HG03159 (cell line): ENCODE results near the gene FOXL1.

Experiments
- ATAC-seq: cut with Tn5 transposase; IDR thresholded peaks from one replicate; pipeline ENCODE4 v1.9.1; 2021; ENCODE audit warnings: mild to moderate bottlenecking, moderate library complexity; ENCODE audit not compliant: unreplicated experiment

FOXL1 gene

DNA sequence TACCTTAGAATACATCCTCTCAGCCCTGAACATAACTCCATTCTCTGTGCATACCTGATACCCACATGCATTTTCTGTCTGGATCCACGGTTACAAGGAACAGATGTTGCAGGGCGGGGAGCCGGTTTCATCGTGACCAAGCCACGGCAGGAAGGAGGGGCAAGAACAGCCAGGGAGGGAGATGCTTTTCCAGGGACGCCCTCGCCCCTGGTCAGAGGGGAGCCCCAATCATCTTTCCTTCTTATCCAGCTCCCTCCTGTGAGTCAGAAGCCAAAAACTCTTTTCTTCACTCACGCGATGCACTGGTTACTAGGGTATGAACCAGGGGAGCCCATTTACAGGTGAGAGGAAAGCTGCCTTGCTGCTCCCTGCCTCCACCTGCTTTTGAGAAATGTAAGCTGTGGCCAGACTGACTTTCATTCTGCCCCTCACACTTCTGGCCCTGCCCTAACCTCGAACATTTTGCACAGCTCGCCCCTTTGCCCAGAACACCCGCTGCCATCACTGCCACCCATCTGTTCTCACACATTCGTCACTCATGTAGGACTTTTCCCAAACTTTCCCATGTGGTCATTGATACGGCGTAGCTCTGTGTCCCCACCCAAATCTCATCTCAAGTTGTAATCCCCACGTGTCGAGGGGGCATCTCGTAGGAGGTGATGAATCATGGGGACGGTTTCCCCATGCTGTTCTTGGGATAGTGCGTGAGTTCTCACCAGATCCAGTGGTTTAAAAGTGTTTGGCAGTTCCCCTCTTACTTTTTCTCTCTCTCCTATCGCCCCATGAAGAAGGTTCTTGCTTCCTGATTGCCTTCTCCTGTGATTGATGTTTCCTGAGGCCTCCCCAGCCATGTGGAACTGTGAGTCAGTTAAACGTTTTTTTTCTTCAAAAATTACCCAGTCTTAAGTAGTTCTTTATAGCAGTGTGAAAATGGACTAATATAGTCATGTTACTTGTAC is 20.5 kb downstream of the FOXL1 start:
- ATAC-seq, result no peak

- no peak for ATAC-seq
Measured at GRCh38 chr16:86601356-86601755, 23.0 kb downstream of the FOXL1 start.

GRCh38 chr16:86602521-86602920 is 24.2 kb downstream of the FOXL1 start:
- no peak for ATAC-seq

DNA sequence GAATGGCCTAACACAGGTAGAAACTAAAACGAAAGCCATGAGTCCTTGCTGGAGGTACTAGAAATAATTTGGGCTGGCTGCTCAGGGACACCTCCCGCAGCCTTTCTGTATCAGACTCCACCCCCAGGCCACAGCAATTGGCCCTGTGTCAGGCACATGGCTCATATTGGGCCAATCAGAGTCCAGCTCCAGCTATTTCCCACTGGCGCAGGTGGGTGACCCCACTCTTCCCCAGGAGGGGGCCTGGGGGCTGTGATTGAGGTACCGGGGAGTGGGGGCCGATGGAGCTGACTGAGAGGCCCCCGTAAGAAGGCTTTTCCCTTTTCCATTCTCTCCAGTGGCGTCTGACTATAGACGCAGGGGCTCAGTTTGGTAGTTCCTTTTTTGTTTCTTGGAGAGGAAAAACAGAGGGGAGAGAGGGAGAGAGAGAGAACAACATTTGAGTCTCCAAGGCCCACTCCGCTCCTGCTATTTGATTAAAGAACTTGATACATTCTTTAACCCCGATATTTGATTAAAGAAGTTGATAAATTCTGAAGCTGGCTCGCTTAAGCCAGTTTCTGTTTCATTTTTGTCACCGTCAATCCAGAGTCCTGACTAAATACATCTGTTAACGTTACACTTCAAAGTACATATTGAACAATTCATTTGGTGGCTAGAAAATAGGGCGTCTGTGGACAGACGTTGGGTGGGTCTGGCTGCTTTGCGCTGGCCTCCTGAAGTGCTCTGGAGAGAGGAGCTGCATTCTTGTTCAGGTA is 26.3 kb downstream of the FOXL1 start:
- ATAC-seq, result no peak

DNA sequence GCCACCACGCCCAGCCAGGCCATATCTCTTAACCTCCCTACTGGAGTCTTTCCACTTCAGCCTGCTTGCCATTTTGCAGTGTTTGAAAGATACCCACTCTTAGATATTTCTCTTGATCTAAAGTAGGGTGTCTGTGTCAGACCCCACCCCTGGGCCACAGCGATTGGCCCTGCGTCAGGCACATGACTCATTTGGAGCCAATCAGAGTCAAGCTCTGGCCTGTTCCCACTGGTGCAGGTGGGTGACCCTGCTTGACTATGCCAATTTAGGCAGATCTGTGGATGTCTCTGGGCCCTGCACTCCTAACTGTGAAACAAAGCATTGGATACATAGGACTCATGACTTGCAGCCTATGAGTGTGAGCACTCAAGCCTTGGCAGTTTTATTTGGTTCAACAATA is 27.6 kb downstream of the FOXL1 start:
- no peak for ATAC-seq

- no peak for ATAC-seq
Measured at GRCh38 chr16:86608301-86608747, 30.0 kb downstream of the FOXL1 start.

- no peak for ATAC-seq
Measured at GRCh38 chr16:86609115-86609514, 30.8 kb downstream of the FOXL1 start.

DNA sequence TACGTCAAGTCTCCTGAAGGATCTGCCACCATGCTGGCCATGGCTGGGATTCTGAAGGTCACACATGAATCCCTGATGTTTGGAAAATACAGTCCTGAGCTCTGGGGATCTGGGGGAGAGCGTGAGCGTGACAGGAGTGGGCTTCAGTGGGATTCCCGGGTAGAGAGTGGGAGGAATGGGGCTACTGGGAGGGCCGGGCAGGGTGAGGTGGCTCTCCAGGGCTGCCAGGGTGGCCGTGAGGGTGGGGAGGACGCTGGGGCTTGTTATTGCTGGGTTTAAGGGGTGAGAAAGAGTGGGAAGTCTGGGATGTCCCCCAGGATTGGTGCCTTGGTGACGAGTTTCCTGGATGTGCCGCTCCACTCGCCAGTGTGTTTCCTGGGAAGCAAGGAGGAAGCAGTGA is 31.3 kb downstream of the FOXL1 start:
- no peak for ATAC-seq

GRCh38 chr16:86610779-86611524 is 32.6 kb downstream of the FOXL1 start:
- no peak for ATAC-seq

DNA sequence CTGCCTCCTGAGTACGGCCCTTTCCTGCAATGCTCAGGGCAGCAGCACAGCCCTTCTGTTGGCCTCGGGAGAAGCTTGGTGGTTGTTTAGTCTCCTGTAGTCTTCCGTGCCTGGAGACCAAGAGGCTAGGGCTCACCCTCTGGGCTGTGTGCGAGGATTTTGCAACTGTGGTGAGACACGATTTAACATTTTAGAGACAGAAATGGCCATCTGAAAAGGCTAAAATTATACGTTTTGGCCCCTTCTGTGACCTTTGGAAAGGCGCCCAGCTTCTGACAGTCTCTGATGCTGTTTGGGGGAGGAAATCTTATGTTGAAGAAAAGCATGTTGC is 33.1 kb downstream of the FOXL1 start:
- ATAC-seq, result no peak

DNA sequence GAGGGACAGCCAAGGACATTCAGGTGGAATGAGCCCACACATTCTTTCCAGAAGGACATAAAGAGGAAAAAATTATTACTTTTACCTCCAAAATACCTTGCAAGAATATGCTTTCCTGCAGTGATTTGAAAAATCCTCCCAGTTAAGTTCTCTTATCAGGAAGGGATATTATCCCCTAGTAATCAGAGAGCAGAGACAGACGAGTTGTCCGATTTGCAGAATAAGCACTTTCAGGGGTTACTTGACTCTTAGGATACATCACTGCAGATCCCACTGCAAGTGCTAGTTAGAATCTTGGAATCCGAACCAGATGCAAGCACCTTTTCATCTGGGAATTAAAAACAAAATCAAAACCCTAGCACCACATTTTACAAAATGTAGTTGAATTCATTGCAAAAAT is 33.6 kb downstream of the FOXL1 start:
- no peak for ATAC-seq

GRCh38 chr16:86614699-86615098 is 36.4 kb downstream of the FOXL1 start:
- no peak for ATAC-seq

GRCh38 chr16:86616906-86617305 is 38.6 kb downstream of the FOXL1 start:
- ATAC-seq, result no peak

DNA sequence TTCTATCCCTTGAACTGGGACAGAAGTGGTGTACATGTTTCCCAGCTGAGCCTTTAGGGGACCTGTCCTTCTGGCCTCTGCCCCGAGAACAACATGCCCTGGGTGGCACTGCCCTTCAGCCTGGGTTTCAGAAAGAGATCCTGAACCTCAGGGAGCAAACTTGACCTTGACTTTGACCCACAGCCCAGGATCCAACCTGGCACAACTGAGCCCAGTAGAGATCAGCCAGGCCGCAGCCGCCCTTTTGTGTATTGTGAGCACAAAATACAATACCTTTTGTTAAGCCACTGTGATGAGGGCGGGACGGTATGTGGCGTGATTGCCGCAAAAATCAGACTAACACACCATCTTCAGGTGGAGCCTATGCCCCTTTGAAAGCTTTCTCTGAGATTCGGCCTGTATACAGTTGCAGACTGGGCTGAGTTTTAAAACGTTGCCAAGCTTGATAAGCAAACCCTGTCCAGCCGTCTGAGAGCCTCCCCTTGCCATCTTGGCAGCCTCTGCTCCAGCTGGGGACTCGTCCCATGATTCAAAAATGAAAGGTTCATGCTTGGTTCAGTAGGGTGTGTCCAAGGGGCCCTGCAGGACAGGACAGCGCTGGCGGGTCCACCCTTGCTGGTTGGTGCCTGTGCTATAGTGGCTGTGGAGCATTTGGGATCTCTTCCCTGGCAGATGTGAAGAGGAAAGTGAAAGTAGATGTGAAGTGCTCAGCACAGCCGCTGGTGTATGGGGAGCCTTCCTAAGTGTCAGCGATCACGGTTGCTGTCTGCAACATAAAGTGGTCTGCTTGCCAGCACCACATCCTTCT is 40.3 kb downstream of the FOXL1 start:
- ATAC-seq, result no peak

DNA sequence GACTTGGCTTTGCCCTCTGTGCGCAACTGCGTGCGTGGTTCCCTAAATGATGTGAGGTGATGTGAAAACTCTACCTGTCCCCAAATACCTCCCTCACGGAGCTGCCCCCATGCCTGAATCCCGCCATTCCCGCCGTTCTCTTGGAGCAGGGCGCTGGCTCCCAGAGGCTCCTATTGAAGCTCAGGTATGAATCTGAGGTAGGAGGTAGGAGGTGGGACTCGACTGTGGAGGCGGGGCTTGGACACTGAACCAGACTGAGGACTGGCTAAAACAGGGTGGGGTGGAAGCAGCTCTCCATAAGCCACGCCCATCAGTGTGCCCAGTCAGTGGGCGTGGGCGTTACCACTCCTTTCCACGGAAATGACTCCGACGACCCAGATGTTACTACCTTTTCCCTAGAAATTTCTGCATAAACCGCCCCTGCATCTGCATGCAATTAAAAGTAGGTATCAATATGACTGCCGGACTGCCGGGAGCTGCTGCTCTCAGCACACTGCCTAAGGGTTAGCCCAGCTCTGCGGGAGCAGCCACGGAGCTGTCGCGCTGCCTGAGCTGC is 41.0 kb downstream of the FOXL1 start:
- no peak for ATAC-seq

- ATAC-seq, result no peak
Measured at GRCh38 chr16:86620184-86620583, 41.8 kb downstream of the FOXL1 start.

- no peak for ATAC-seq
Measured at GRCh38 chr16:86621966-86622365, 43.6 kb downstream of the FOXL1 start.

- ATAC-seq, result no peak
Measured at GRCh38 chr16:86622700-86623615, 44.6 kb downstream of the FOXL1 start.

GRCh38 chr16:86625029-86625428 is 46.7 kb downstream of the FOXL1 start:
- ATAC-seq, result no peak
